Stimulated activated naive CD8-positive, alpha-beta T cell treated with anti-CD3 and anti-CD28 coated beads, Interleukin-15, Interleukin-2, amounts not matched to agents 100 ng/mL and 50 ng/mL, for 24 hours (primary cell): ENCODE results near the gene PRDX5.
A peak's percentile ranks its signal among the peaks of the same experiment; 100 is the strongest.

Experiments
- H3K27ac Mint-ChIP-seq: one replicate; pipeline ENCODE4 v1.8.0; 2021; ENCODE audit warnings: mild to moderate bottlenecking, mixed read lengths
- H3K27me3 Mint-ChIP-seq: one replicate; pipeline ENCODE4 v1.8.0; 2021; ENCODE audit warnings: mixed read lengths
- H3K36me3 Mint-ChIP-seq: one replicate; pipeline ENCODE4 v1.8.0; 2021; ENCODE audit warnings: low read depth, mixed read lengths
- H3K4me1 Mint-ChIP-seq: one replicate; pipeline ENCODE4 v1.8.0; 2021; ENCODE audit warnings: low read depth, mixed read lengths
- H3K4me3 Mint-ChIP-seq: one replicate; pipeline ENCODE4 v1.8.0; 2021; ENCODE audit warnings: mild to moderate bottlenecking, mixed read lengths
- H3K9me3 Mint-ChIP-seq: one replicate; pipeline ENCODE4 v1.8.0; 2021; ENCODE audit warnings: mixed read lengths

Gene PRDX5

GRCh38 chr11:64317961-64318765 is at the start of gene PRDX5:
PRDX5 (plus strand) TSS chr11:64318121; CDS start chr11:64318216, 95 bp downstream.
- peaks cover 37% of the 10 kb centered on the region for H3K36me3 Mint-ChIP-seq
- peaks cover 38% of the 10 kb centered on the region for H3K4me1 Mint-ChIP-seq
- H3K27me3 Mint-ChIP-seq = no peaks in the 10 kb centered on the region
- peak within 1 kb of the TSS; percentile 99 for H3K27ac Mint-ChIP-seq
- peak within 1 kb of the TSS; percentile 98 for H3K4me3 Mint-ChIP-seq
- H3K9me3 Mint-ChIP-seq = no peaks in the 10 kb centered on the region

- Mint-ChIP-seq H3K27ac (peak overlapping the region; percentile 88), H3K9me3 (no peaks in the 10 kb centered on the region), H3K4me3 (peak overlapping the region; percentile 95), H3K4me1 (peaks cover 28% of the 10 kb centered on the region), H3K36me3 (peaks cover 9% of the 10 kb centered on the region), H3K27me3 (no peaks in the 10 kb centered on the region)
These were observed 48.9 kb upstream of the PRDX5 start for GRCh38 chr11:64268893-64269539.

GRCh38 chr11:64269540-64270220 is 48.2 kb upstream of the PRDX5 start:
- H3K27me3 Mint-ChIP-seq = no peaks in the 10 kb centered on the region

GRCh38 chr11:64275031-64275800 is 42.7 kb upstream of the PRDX5 start:
- Mint-ChIP-seq H3K36me3 (peaks cover 7% of the 10 kb centered on the region), H3K27ac (no peak overlapping the region), H3K4me1 (peaks cover 11% of the 10 kb centered on the region), H3K27me3 (no peaks in the 10 kb centered on the region), H3K4me3 (no peak overlapping the region), H3K9me3 (no peaks in the 10 kb centered on the region)

More at GRCh38 chr11:64269540-64270220, 48.2 kb upstream of the PRDX5 start:
- peak overlapping the region; percentile 95 for H3K4me3 Mint-ChIP-seq
- peak overlapping the region; percentile 96 for H3K27ac Mint-ChIP-seq
- no peaks in the 10 kb centered on the region for H3K9me3 Mint-ChIP-seq
- peaks cover 9% of the 10 kb centered on the region for H3K36me3 Mint-ChIP-seq
- peaks cover 28% of the 10 kb centered on the region for H3K4me1 Mint-ChIP-seq

- no peak overlapping the region for H3K27ac Mint-ChIP-seq
- H3K4me1 Mint-ChIP-seq = peaks cover 11% of the 10 kb centered on the region
These were observed 42.1 kb upstream of the PRDX5 start for GRCh38 chr11:64275841-64276240.

GRCh38 chr11:64276653-64277431 is 41.1 kb upstream of the PRDX5 start:
- no peak overlapping the region for H3K27ac Mint-ChIP-seq
- peaks cover 5% of the 10 kb centered on the region for H3K36me3 Mint-ChIP-seq
- H3K4me1 Mint-ChIP-seq = peaks cover 8% of the 10 kb centered on the region
- no peaks in the 10 kb centered on the region for H3K9me3 Mint-ChIP-seq
- no peak overlapping the region for H3K4me3 Mint-ChIP-seq
- H3K27me3 Mint-ChIP-seq = no peaks in the 10 kb centered on the region

More at GRCh38 chr11:64275841-64276240, 42.1 kb upstream of the PRDX5 start:
- no peaks in the 10 kb centered on the region for H3K27me3 Mint-ChIP-seq
- peaks cover 5% of the 10 kb centered on the region for H3K36me3 Mint-ChIP-seq
- H3K9me3 Mint-ChIP-seq = no peaks in the 10 kb centered on the region
- no peak overlapping the region for H3K4me3 Mint-ChIP-seq

GRCh38 chr11:64278576-64279190 is 39.2 kb upstream of the PRDX5 start:
- peaks cover 5% of the 10 kb centered on the region for H3K36me3 Mint-ChIP-seq
- no peaks in the 10 kb centered on the region for H3K27me3 Mint-ChIP-seq
- peaks cover 7% of the 10 kb centered on the region for H3K4me1 Mint-ChIP-seq
- H3K9me3 Mint-ChIP-seq = no peaks in the 10 kb centered on the region
- no peak overlapping the region for H3K4me3 Mint-ChIP-seq
- no peak overlapping the region for H3K27ac Mint-ChIP-seq

GRCh38 chr11:64281957-64282770 is 35.8 kb upstream of the PRDX5 start:
- no peaks in the 10 kb centered on the region for H3K27me3 Mint-ChIP-seq
- H3K9me3 Mint-ChIP-seq = no peaks in the 10 kb centered on the region
- H3K4me3 Mint-ChIP-seq = no peak overlapping the region
- H3K4me1 Mint-ChIP-seq = peaks cover 20% of the 10 kb centered on the region
- H3K27ac Mint-ChIP-seq = no peak overlapping the region
- H3K36me3 Mint-ChIP-seq = peaks cover 5% of the 10 kb centered on the region

GRCh38 chr11:64283092-64283491 is 34.8 kb upstream of the PRDX5 start:
- peaks cover 20% of the 10 kb centered on the region for H3K4me1 Mint-ChIP-seq
- peaks cover 5% of the 10 kb centered on the region for H3K36me3 Mint-ChIP-seq
- no peaks in the 10 kb centered on the region for H3K9me3 Mint-ChIP-seq
- H3K27ac Mint-ChIP-seq = no peak overlapping the region
- no peaks in the 10 kb centered on the region for H3K27me3 Mint-ChIP-seq
- peak overlapping the region; percentile 48 for H3K4me3 Mint-ChIP-seq

- H3K27me3 Mint-ChIP-seq = no peaks in the 10 kb centered on the region
- peak within 1 kb of the TSS; percentile 89 for H3K27ac Mint-ChIP-seq
- peak within 1 kb of the TSS; percentile 85 for H3K4me3 Mint-ChIP-seq
- peaks cover 20% of the 10 kb centered on the region for H3K4me1 Mint-ChIP-seq
- H3K9me3 Mint-ChIP-seq = no peaks in the 10 kb centered on the region
- H3K36me3 Mint-ChIP-seq = no peaks in the 10 kb centered on the region
These were observed 33.6 kb upstream of the PRDX5 start, which contains the start of gene BAD for GRCh38 chr11:64284048-64284961. BAD (minus strand) TSS chr11:64284665; CDS start chr11:64284368, 297 bp downstream.

- no peaks in the 10 kb centered on the region for H3K9me3 Mint-ChIP-seq
- H3K4me1 Mint-ChIP-seq = peaks cover 20% of the 10 kb centered on the region
These were observed 32.7 kb upstream of the PRDX5 start, which contains the start of gene GPR137 for GRCh38 chr11:64284962-64285884. GPR137 (plus strand) TSS chr11:64285848; CDS start chr11:64286525, 677 bp downstream.

More at GRCh38 chr11:64284962-64285884, 32.7 kb upstream of the PRDX5 start, which contains the start of gene GPR137:
- H3K27ac Mint-ChIP-seq = peak within 1 kb of the TSS; percentile 89
- H3K36me3 Mint-ChIP-seq = no peaks in the 10 kb centered on the region
- peak within 1 kb of the TSS; percentile 85 for H3K4me3 Mint-ChIP-seq
- H3K27me3 Mint-ChIP-seq = no peaks in the 10 kb centered on the region
